Spleen (tissue), 7 donors: ENCODE results near the gene INPP4B.

ENCODE experiments used
- CTCF ChIP-seq, 11 experiments: fragments of 200-600 bp in 7 of 11; fragments of 450-650 bp in 4 of 11; sonication (generic) in 4 of 11; IDR thresholded peaks in 8 of 11; conservative IDR thresholded peaks in 3 of 11; 1 replicate in 7 of 11; 2 replicates in 4 of 11; pipeline versions ENCODE4 v1.4.0 to v1.8.0; 2016 to 2021; ENCODE audit warnings: antibody characterized with exemption in 11 of 11, inconsistent platforms in 4 of 11, mild to moderate bottlenecking in 1 of 11
- POLR2A ChIP-seq, 3 donors: fragments of 450-650 bp; IDR thresholded peaks; one replicate each; pipeline ENCODE4 v1.5.1; 2017; ENCODE audit warnings: antibody characterized with exemption in 3 of 3, mild to moderate bottlenecking in 1 of 3
- donor health status: DM: no; HTN: no; CAD: no; lungs with moderate emphysema.
- donor health status: DM: no; HTN: no; CAD: no.
- donor health status: DM: no; HTN: no; CAD: no.

GRCh38 chr4:142579443-142579842, 266.7 kb downstream of the INPP4B start:
- TF ChIP-seq CTCF (IDR thresholded peaks at IDR 0.05 in 8 of 11, conservative IDR thresholded peaks at IDR 0.05 in 3 of 11) (no peak), POLR2A (IDR thresholded peaks at IDR 0.05) (no peak)
